Mucosa of gallbladder (tissue), 1 donor: ENCODE data around the gene LRG1. TPM values are rescaled to one million over a fixed set of nuclear protein-coding genes. Genes with fewer than 3 reads are reported as not detected.
"Not testable (repeated sequence)": the region's sequence is repeated elsewhere in the genome, so short reads cannot be mapped to it uniquely, and the experiment has no call there.

ENCODE experiments used
- DNase-seq: peaks from one replicate; pipeline ENCODE4 v3.0.0-alpha.2; 2020; ENCODE audit warnings: low spot score
- total RNA-seq: library from RNA; stranded (reverse); gene quantifications from one replicate; pipeline ENCODE4 v1.2.1, GENCODE V29; 2021
- donor health status: DM: no; HTN: no; CAD: no.

LRG1 gene
- total RNA-seq, 1 donor from 2014 or later = 16.2 TPM

GRCh38 chr19:4529924-4530522 is 9.8 kb downstream of the LRG1 start:
- DNase-seq = no peak

GRCh38 chr19:4528843-4529242 is 11.0 kb downstream of the LRG1 start:
- no peak for DNase-seq

GRCh38 chr19:4527377-4527776 is 12.5 kb downstream of the LRG1 start:
- not testable (repeated sequence) for DNase-seq

- DNase-seq = no peak
Measured at GRCh38 chr19:4525563-4526002, 14.3 kb downstream of the LRG1 start.

GRCh38 chr19:4524808-4525562 is 14.9 kb downstream of the LRG1 start:
- peak; percentile 30 for DNase-seq

GRCh38 chr19:4523306-4524110 is 16.3 kb downstream of the LRG1 start:
- DNase-seq = peak; percentile 29

GRCh38 chr19:4522291-4523002 is 17.4 kb downstream of the LRG1 start:
- DNase-seq = no peak

- DNase-seq = no peak
Measured at GRCh38 chr19:4521888-4522242, 18.0 kb downstream of the LRG1 start.

- no peak for DNase-seq
Measured at GRCh38 chr19:4521170-4521887, 18.5 kb downstream of the LRG1 start.

- DNase-seq = no peak
Measured at GRCh38 chr19:4519521-4520277, 20.1 kb downstream of the LRG1 start.

GRCh38 chr19:4519172-4519496 is 20.7 kb downstream of the LRG1 start:
- DNase-seq = no peak

- peak; percentile 51 for DNase-seq
Measured at GRCh38 chr19:4518345-4519171, 21.3 kb downstream of the LRG1 start, which contains the start of gene PLIN4. Gene PLIN4 (minus strand): TSS chr19:4518486. CDS start chr19:4518272, 214 bp downstream.

- no peak for DNase-seq
Measured at GRCh38 chr19:4517451-4518057, 22.3 kb downstream of the LRG1 start.

- DNase-seq = no peak
Measured at GRCh38 chr19:4516939-4517300, 22.9 kb downstream of the LRG1 start.

GRCh38 chr19:4516199-4516938 is 23.5 kb downstream of the LRG1 start:
- DNase-seq = no peak

- DNase-seq = no peak
Measured at GRCh38 chr19:4515732-4516131, 24.1 kb downstream of the LRG1 start.

- DNase-seq = no peak
Measured at GRCh38 chr19:4513248-4513647, 26.6 kb downstream of the LRG1 start.

GRCh38 chr19:4512070-4512469 is 27.8 kb downstream of the LRG1 start:
- no peak for DNase-seq
